ENCODE results near the gene RFTN1. TPM values are rescaled to one million over a fixed set of nuclear protein-coding genes. Genes with fewer than 3 reads are reported as not detected.

RFTN1 gene
- total RNA-seq, 1 experiment from 2014 or later = 2.2 TPM

GRCh38 chr3:16304061-16305010 is 209.2 kb downstream of the RFTN1 start:
- Histone ChIP-seq H4K20me1 (ENCODE audit: control insufficient read depth, insufficient read depth, insufficient read length) (no peaks in the 10 kb centered on the region), H3K18ac (ENCODE audit: insufficient read length, low read depth, low read length) (no peak overlapping the region), H4K91ac (ENCODE audit: insufficient read length, low read depth, low read length) (no peak overlapping the region), H2BK12ac (ENCODE audit: insufficient read length, low read depth, low read length) (no peak overlapping the region), H3K14ac (ENCODE audit: insufficient read depth, low read length) (no peak overlapping the region), H3K23ac (ENCODE audit: insufficient read length, low read depth, low read length) (no peak overlapping the region), H2AK5ac (ENCODE audit: insufficient read length, low read length) (no peak overlapping the region), H3K79me2 (ENCODE audit: insufficient read depth, low read length) (no peaks in the 10 kb centered on the region), H3K27ac (ENCODE audit: insufficient read length, low read depth, low read length) (no peak overlapping the region), H3K27me3 (ENCODE audit: insufficient read depth, low read length) (no peaks in the 10 kb centered on the region), H3T11ph (ENCODE audit: low read length) (no peak overlapping the region), H3K4ac (ENCODE audit: low read depth, low read length) (no peak overlapping the region), H3K23me2 (ENCODE audit: insufficient read length, low read depth, low read length, poor library complexity, severe bottlenecking) (no peaks in the 10 kb centered on the region), H3K4me2 (ENCODE audit: insufficient read depth, insufficient read length, low read length) (no peak overlapping the region), H2BK15ac (ENCODE audit: low read depth, low read length) (no peak overlapping the region), H4K5ac (ENCODE audit: insufficient read length, low read depth, low read length) (no peak overlapping the region), H3K56ac (ENCODE audit: insufficient read length, low read depth, low read length) (no peak overlapping the region), H3K9me3 (ENCODE audit: control insufficient read depth, low read depth, low read length) (no peaks in the 10 kb centered on the region), H2AFZ (ENCODE audit: low read length) (no peak overlapping the region), H4K8ac (replicated peaks; ENCODE audit: insufficient read length, low read depth, low read length) (no peak overlapping the region), H2BK20ac (ENCODE audit: low read depth, low read length, poor library complexity, severe bottlenecking) (no peak overlapping the region), H2BK5ac (ENCODE audit: insufficient read length, low read length) (no peak overlapping the region), H3K9ac (ENCODE audit: extremely low read depth, insufficient read length, low read length) (no peak overlapping the region), H2BK120ac (ENCODE audit: low read depth, low read length, poor library complexity, severe bottlenecking) (no peak overlapping the region), H3K4me1 (ENCODE audit: insufficient read depth, low read length) (peaks cover 20% of the 10 kb centered on the region; the same call in 1 of the 2 replicates), H3K79me1 (ENCODE audit: insufficient read depth, low read depth, low read length, poor library complexity, severe bottlenecking) (no peaks in the 10 kb centered on the region)
- no peak for DNase-seq
- 0 out of 7 replicates have a peak overlapping the region, but pooled peaks of 1 of the 3 experiments have one; percentile 32 for H3K27ac Mint-ChIP-seq
- no CpG with 5 or more reads among the region's 2 CpGs for WGBS (ENCODE audit: extremely low coverage, insufficient read length, low lambda C conversion rate)
- no peak for TF ChIP-seq CTCF (conservative IDR thresholded peaks at IDR 0.05)
- peaks cover 36 to 38% of the 10 kb centered on the region in 2 experiments for H3K4me1 Mint-ChIP-seq
- H3K36me3 Mint-ChIP-seq (ENCODE audit: insufficient read depth in 1 of 3, low read depth in 3 of 3) = peaks cover 16 to 23% (median 18%) of the 10 kb centered on the region in 3 experiments; a peak in 6 of 7 replicates
- no peaks in the 10 kb centered on the region for H3K9me3 Mint-ChIP-seq
- no peak overlapping the region for H3K4me3 Mint-ChIP-seq
- H3K27me3 Mint-ChIP-seq (ENCODE audit: low read depth) = no peaks in the 10 kb centered on the region
